ENCODE data around the gene CEBPZOS.
"Not testable (repeated sequence)": the region's sequence is repeated elsewhere in the genome, so short reads cannot be mapped to it uniquely, and the experiment has no call there.

CEBPZOS gene

GRCh38 chr2:37180006-37180639 is 16.2 kb upstream of the CEBPZOS start:
- Mint-ChIP-seq H3K27me3 (peaks cover 12% of the 10 kb centered on the region), H3K27ac (peak overlapping the region; percentile 74), H3K9me3 (no peaks in the 10 kb centered on the region), H3K36me3 (ENCODE audit: low read depth) (no peaks in the 10 kb centered on the region), H3K4me3 (peak overlapping the region; percentile 2), H3K4me1 (ENCODE audit: low read depth) (peaks cover 12% of the 10 kb centered on the region)
- intact Hi-C loops (cut with micrococcal nuclease): no loop called here

GRCh38 chr2:37180640-37181039 is 15.7 kb upstream of the CEBPZOS start:
- Mint-ChIP-seq H3K9me3 (no peaks in the 10 kb centered on the region), H3K27ac (peak overlapping the region; percentile 74), H3K4me1 (ENCODE audit: low read depth) (peaks cover 12% of the 10 kb centered on the region), H3K36me3 (ENCODE audit: low read depth) (no peaks in the 10 kb centered on the region), H3K4me3 (no peak overlapping the region), H3K27me3 (peaks cover 12% of the 10 kb centered on the region)
- intact Hi-C loops (cut with micrococcal nuclease): no loop called here

- peaks cover 16% of the 10 kb centered on the region for H3K27me3 Mint-ChIP-seq
- intact Hi-C loops (cut with micrococcal nuclease): no loop called here
- peak overlapping the region; percentile 31 for H3K27ac Mint-ChIP-seq
- H3K4me3 Mint-ChIP-seq: no peak overlapping the region
- H3K36me3 Mint-ChIP-seq (ENCODE audit: low read depth): no peaks in the 10 kb centered on the region
- H3K4me1 Mint-ChIP-seq (ENCODE audit: low read depth): peaks cover 12% of the 10 kb centered on the region
- no peaks in the 10 kb centered on the region for H3K9me3 Mint-ChIP-seq
Observed at GRCh38 chr2:37181726-37182684, 14.3 kb upstream of the CEBPZOS start.

GRCh38 chr2:37188570-37188969 is 7.7 kb upstream of the CEBPZOS start, which contains the start of gene SULT6B1:
TSS of gene SULT6B1 (minus strand) at chr2:37188670. CDS start at chr2:37188640, 30 bp downstream.
- no peaks in the 10 kb centered on the region for H3K9me3 Mint-ChIP-seq
- no peaks in the 10 kb centered on the region for H3K36me3 Mint-ChIP-seq (ENCODE audit: low read depth)
- H3K4me3 Mint-ChIP-seq: no peak within 1 kb of the TSS
- intact Hi-C loops (cut with micrococcal nuclease): no loop called here
- H3K27ac Mint-ChIP-seq: peak within 1 kb of the TSS; percentile 65
- H3K4me1 Mint-ChIP-seq (ENCODE audit: low read depth): peaks cover 26% of the 10 kb centered on the region
- peaks cover 8% of the 10 kb centered on the region for H3K27me3 Mint-ChIP-seq

- Mint-ChIP-seq H3K4me3 (no peak overlapping the region), H3K27me3 (peaks cover 5% of the 10 kb centered on the region), H3K9me3 (no peaks in the 10 kb centered on the region), H3K27ac (peak overlapping the region; percentile 65), H3K4me1 (ENCODE audit: low read depth) (peaks cover 27% of the 10 kb centered on the region), H3K36me3 (ENCODE audit: low read depth) (no peaks in the 10 kb centered on the region)
- intact Hi-C loops (cut with micrococcal nuclease): no loop called here
Observed at GRCh38 chr2:37189452-37190153, 6.7 kb upstream of the CEBPZOS start.

- no peak overlapping the region for H3K4me3 Mint-ChIP-seq
- H3K27me3 Mint-ChIP-seq: peaks cover 4% of the 10 kb centered on the region
- H3K27ac Mint-ChIP-seq: peak overlapping the region; percentile 65
- H3K4me1 Mint-ChIP-seq (ENCODE audit: low read depth): peaks cover 27% of the 10 kb centered on the region
- H3K9me3 Mint-ChIP-seq: no peaks in the 10 kb centered on the region
- no peaks in the 10 kb centered on the region for H3K36me3 Mint-ChIP-seq (ENCODE audit: low read depth)
- intact Hi-C loops (cut with micrococcal nuclease): no loop called here
Observed at GRCh38 chr2:37190290-37190689, 6.0 kb upstream of the CEBPZOS start.

- Mint-ChIP-seq H3K4me1 (ENCODE audit: low read depth) (peaks cover 34% of the 10 kb centered on the region), H3K36me3 (ENCODE audit: low read depth) (peaks cover 2% of the 10 kb centered on the region), H3K4me3 (no peak overlapping the region), H3K27ac (no peak overlapping the region), H3K9me3 (no peaks in the 10 kb centered on the region), H3K27me3 (no peaks in the 10 kb centered on the region)
- intact Hi-C loops (cut with micrococcal nuclease): no loop called here
Observed at GRCh38 chr2:37191253-37191652, 5.0 kb upstream of the CEBPZOS start.

- Mint-ChIP-seq H3K27ac (no peak overlapping the region), H3K4me1 (ENCODE audit: low read depth) (peaks cover 34% of the 10 kb centered on the region), H3K9me3 (no peaks in the 10 kb centered on the region), H3K4me3 (no peak overlapping the region), H3K36me3 (ENCODE audit: low read depth) (peaks cover 7% of the 10 kb centered on the region), H3K27me3 (no peaks in the 10 kb centered on the region)
- intact Hi-C loops (cut with micrococcal nuclease): no loop called here
Observed at GRCh38 chr2:37191747-37192146, 4.5 kb upstream of the CEBPZOS start.

- Mint-ChIP-seq H3K4me1 (ENCODE audit: low read depth) (peaks cover 41% of the 10 kb centered on the region), H3K36me3 (ENCODE audit: low read depth) (peaks cover 7% of the 10 kb centered on the region), H3K27ac (no peak overlapping the region), H3K9me3 (no peaks in the 10 kb centered on the region), H3K4me3 (no peak overlapping the region), H3K27me3 (no peaks in the 10 kb centered on the region)
- intact Hi-C loops (cut with micrococcal nuclease): no loop called here
Observed at GRCh38 chr2:37192551-37192950, 3.7 kb upstream of the CEBPZOS start.

- peak overlapping the region; percentile 94 for H3K27ac Mint-ChIP-seq
- H3K4me3 Mint-ChIP-seq: peak overlapping the region; percentile 98
- peaks cover 14% of the 10 kb centered on the region for H3K36me3 Mint-ChIP-seq (ENCODE audit: low read depth)
- H3K9me3 Mint-ChIP-seq, H3K27me3 Mint-ChIP-seq: not testable (repeated sequence)
- intact Hi-C loops (cut with micrococcal nuclease): loop anchor here (5.0 kb wide), 1 partner anchor 36 kb away; the partner anchor contains the start of genes CEBPZ and NDUFAF7
- peaks cover 41% of the 10 kb centered on the region for H3K4me1 Mint-ChIP-seq (ENCODE audit: low read depth)
Observed at GRCh38 chr2:37195862-37196319, 405 bp upstream of the CEBPZOS start.

- Mint-ChIP-seq H3K4me3 (no peak overlapping the region), H3K27ac (no peak overlapping the region), H3K9me3 (peaks cover 4% of the 10 kb centered on the region), H3K4me1 (ENCODE audit: low read depth) (peaks cover 34% of the 10 kb centered on the region), H3K27me3 (no peaks in the 10 kb centered on the region), H3K36me3 (ENCODE audit: low read depth) (peaks cover 34% of the 10 kb centered on the region)
- intact Hi-C loops (cut with micrococcal nuclease): loop anchor here (5.0 kb wide), 1 partner anchor 34 kb away; the partner anchor contains the start of genes CEBPZ and NDUFAF7
Observed at GRCh38 chr2:37198681-37199065, 2.4 kb downstream of the CEBPZOS start.

GRCh38 chr2:37201208-37201607 is 4.9 kb downstream of the CEBPZOS start:
- intact Hi-C loops (cut with micrococcal nuclease): no loop called here
- Mint-ChIP-seq H3K9me3 (peaks cover 15% of the 10 kb centered on the region), H3K4me1 (ENCODE audit: low read depth) (peaks cover 27% of the 10 kb centered on the region), H3K4me3 (no peak overlapping the region), H3K27ac (no peak overlapping the region), H3K27me3 (no peaks in the 10 kb centered on the region), H3K36me3 (ENCODE audit: low read depth) (peaks cover 57% of the 10 kb centered on the region)

- Mint-ChIP-seq H3K9me3 (peaks cover 21% of the 10 kb centered on the region), H3K27ac (no peak overlapping the region), H3K4me1 (ENCODE audit: low read depth) (peaks cover 27% of the 10 kb centered on the region), H3K4me3 (no peak overlapping the region), H3K36me3 (ENCODE audit: low read depth) (peaks cover 58% of the 10 kb centered on the region), H3K27me3 (no peaks in the 10 kb centered on the region)
- intact Hi-C loops (cut with micrococcal nuclease): no loop called here
Observed at GRCh38 chr2:37201766-37202165, 5.5 kb downstream of the CEBPZOS start.

All from dendritic cell treated with granulocyte-macrophage colony-stimulating factor and Interleukin-4, amounts not matched to agents 40 ng/mL and 50 ng/mL, for 4 days (primary cell).